ENCODE results near the gene MED9. TPM values are rescaled to one million over a fixed set of nuclear protein-coding genes. Genes with fewer than 3 reads are reported as not detected.

The MED9 gene
- total RNA-seq, 2 donors from 2014 or later = 18.4 to 20.5 TPM

- DNase-seq = no peak
- Histone ChIP-seq H3K4me3 (ENCODE audit: low read length) (no peak overlapping the region), H3K36me3 (ENCODE audit: control insufficient read depth, insufficient read depth, low read length) (no peaks in the 10 kb centered on the region), H3K27me3 (ENCODE audit: control insufficient read depth, insufficient read depth, low read length, poor library complexity, severe bottlenecking) (no peaks in the 10 kb centered on the region), H3K9me3 (ENCODE audit: control insufficient read depth, low read length) (no peaks in the 10 kb centered on the region), H3K27ac (ENCODE audit: low read depth, low read length) (no peak overlapping the region), H3K4me1 (ENCODE audit: control insufficient read depth, insufficient read depth, low read length) (no peaks in the 10 kb centered on the region), H3K9ac (ENCODE audit: extremely low read depth, low read length, poor library complexity, severe bottlenecking) (no peak overlapping the region)
- TF ChIP-seq, protein P1, sequence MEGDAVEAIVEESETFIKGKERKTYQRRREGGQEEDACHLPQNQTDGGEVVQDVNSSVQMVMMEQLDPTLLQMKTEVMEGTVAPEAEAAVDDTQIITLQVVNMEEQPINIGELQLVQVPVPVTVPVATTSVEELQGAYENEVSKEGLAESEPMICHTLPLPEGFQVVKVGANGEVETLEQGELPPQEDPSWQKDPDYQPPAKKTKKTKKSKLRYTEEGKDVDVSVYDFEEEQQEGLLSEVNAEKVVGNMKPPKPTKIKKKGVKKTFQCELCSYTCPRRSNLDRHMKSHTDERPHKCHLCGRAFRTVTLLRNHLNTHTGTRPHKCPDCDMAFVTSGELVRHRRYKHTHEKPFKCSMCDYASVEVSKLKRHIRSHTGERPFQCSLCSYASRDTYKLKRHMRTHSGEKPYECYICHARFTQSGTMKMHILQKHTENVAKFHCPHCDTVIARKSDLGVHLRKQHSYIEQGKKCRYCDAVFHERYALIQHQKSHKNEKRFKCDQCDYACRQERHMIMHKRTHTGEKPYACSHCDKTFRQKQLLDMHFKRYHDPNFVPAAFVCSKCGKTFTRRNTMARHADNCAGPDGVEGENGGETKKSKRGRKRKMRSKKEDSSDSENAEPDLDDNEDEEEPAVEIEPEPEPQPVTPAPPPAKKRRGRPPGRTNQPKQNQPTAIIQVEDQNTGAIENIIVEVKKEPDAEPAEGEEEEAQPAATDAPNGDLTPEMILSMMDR (conservative IDR thresholded peaks at IDR 0.05) = no peak
- 94 to 96% methylated on average over 5 to 7 of the region's 7 CpGs for WGBS, 2 experiments (ENCODE audit: insufficient coverage in 1 of 2, insufficient read length in 1 of 2)
- Mint-ChIP-seq H3K4me3 (no peak overlapping the region), H3K36me3 (ENCODE audit: low read depth) (no peaks in the 10 kb centered on the region), H3K27ac (no peak overlapping the region), H3K27me3 (ENCODE audit: insufficient read depth) (no peaks in the 10 kb centered on the region), H3K9me3 (no peaks in the 10 kb centered on the region), H3K4me1 (no peaks in the 10 kb centered on the region)
Observed at GRCh38 chr17:17513626-17514025, 36.8 kb downstream of the MED9 start.

DNA sequence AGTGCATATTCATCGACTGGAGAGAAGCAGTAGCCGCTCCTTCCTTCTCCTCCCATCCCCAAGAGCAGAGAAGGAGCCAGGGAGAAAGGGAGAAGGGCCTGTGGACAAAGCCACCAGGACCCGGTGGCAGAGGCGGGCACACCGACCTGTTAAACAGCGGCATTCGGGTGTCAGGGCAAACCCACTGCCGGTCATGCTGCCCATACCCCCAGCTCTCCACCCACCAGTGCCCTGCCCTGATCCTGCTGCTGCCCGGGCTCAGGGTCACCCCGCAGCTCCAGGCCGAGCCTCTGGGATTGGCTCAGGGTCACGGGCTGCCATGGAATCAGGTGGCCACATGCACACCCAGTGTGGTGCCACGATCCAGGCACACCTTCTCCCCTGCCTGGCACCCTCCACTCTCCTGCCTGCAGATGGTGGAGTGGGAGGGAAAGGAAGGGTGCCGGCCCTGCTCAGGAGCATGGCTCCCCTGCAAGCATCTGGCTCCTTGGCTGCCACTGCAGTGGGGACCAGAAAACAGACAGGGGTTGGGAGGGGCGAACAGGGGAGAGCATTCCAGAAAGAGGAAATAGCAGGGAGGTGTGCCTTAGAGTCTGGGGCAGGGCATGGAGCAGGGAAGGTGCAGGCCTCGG lies 37.7 kb downstream of the MED9 start:
- no peak for DNase-seq
- no peak overlapping the region for H3K27ac Mint-ChIP-seq
- H3K36me3 ChIP-seq (ENCODE audit: control insufficient read depth, insufficient read depth, low read length) = no peaks in the 10 kb centered on the region
- no peaks in the 10 kb centered on the region for H3K9me3 ChIP-seq (ENCODE audit: control insufficient read depth, low read length)
- TF ChIP-seq, protein P1 (conservative IDR thresholded peaks at IDR 0.05) = no peak
- H3K4me3 ChIP-seq (ENCODE audit: low read length) = no peak overlapping the region
- H3K9ac ChIP-seq (ENCODE audit: extremely low read depth, low read length, poor library complexity, severe bottlenecking) = no peak overlapping the region
- H3K4me1 ChIP-seq (ENCODE audit: control insufficient read depth, insufficient read depth, low read length) = no peaks in the 10 kb centered on the region
- no peaks in the 10 kb centered on the region for H3K9me3 Mint-ChIP-seq
- no peaks in the 10 kb centered on the region for H3K4me1 Mint-ChIP-seq
- H3K4me3 Mint-ChIP-seq = no peak overlapping the region
- H3K27ac ChIP-seq (ENCODE audit: low read depth, low read length) = no peak overlapping the region
- H3K36me3 Mint-ChIP-seq (ENCODE audit: low read depth) = no peaks in the 10 kb centered on the region
- H3K27me3 Mint-ChIP-seq (ENCODE audit: insufficient read depth) = no peaks in the 10 kb centered on the region
- no peaks in the 10 kb centered on the region for H3K27me3 ChIP-seq (ENCODE audit: control insufficient read depth, insufficient read depth, low read length, poor library complexity, severe bottlenecking)
- WGBS, 2 experiments (ENCODE audit: insufficient coverage in 1 of 2, insufficient read length in 1 of 2) = 88 to 91% methylated on average over 12 to 16 of the region's 16 CpGs

- peak; percentile 85 for DNase-seq
- Mint-ChIP-seq H3K4me3 (no peak overlapping the region), H3K4me1 (no peaks in the 10 kb centered on the region), H3K27ac (no peak overlapping the region), H3K9me3 (no peaks in the 10 kb centered on the region), H3K27me3 (ENCODE audit: insufficient read depth) (no peaks in the 10 kb centered on the region), H3K36me3 (ENCODE audit: low read depth) (no peaks in the 10 kb centered on the region)
- H3K27ac ChIP-seq (ENCODE audit: low read depth, low read length) = peak overlapping the region; percentile 47
- TF ChIP-seq, protein P1 (conservative IDR thresholded peaks at IDR 0.05) = no peak
- 83 to 84% methylated on average over 11 to 21 of the region's 21 CpGs for WGBS, 2 experiments (ENCODE audit: insufficient coverage in 1 of 2, insufficient read length in 1 of 2)
- no peaks in the 10 kb centered on the region for H3K36me3 ChIP-seq (ENCODE audit: control insufficient read depth, insufficient read depth, low read length)
- no peak overlapping the region for H3K4me3 ChIP-seq (ENCODE audit: low read length)
- no peaks in the 10 kb centered on the region for H3K27me3 ChIP-seq (ENCODE audit: control insufficient read depth, insufficient read depth, low read length, poor library complexity, severe bottlenecking)
- no peaks in the 10 kb centered on the region for H3K4me1 ChIP-seq (ENCODE audit: control insufficient read depth, insufficient read depth, low read length)
- no peak overlapping the region for H3K9ac ChIP-seq (ENCODE audit: extremely low read depth, low read length, poor library complexity, severe bottlenecking)
- no peaks in the 10 kb centered on the region for H3K9me3 ChIP-seq (ENCODE audit: control insufficient read depth, low read length)
Observed at GRCh38 chr17:17514993-17515933, 38.5 kb downstream of the MED9 start.
